ENCODE results near the gene HDDC3. TPM values are rescaled to one million over a fixed set of nuclear protein-coding genes. Genes with fewer than 3 reads are reported as not detected.

HDDC3 gene
- total and polyA plus RNA-seq, 5 donors from 2014 or later: 15.6 to 36.2 (median 30.8) TPM

- DNase-seq: no peak
- peaks cover 18% of the 10 kb centered on the region for H3K36me3 ChIP-seq (ENCODE audit: control insufficient read depth, insufficient read depth, low read length)
- H3K4me1 Mint-ChIP-seq: peaks cover 0 to 7% (median 5%) of the 10 kb centered on the region in 4 donors
- no peak overlapping the region for H3K27ac ChIP-seq (ENCODE audit: insufficient read depth, low read length, poor library complexity, severe bottlenecking)
- H3K36me3 Mint-ChIP-seq: peaks cover 7% of the 10 kb centered on the region
- peaks cover 1% of the 10 kb centered on the region for H3K27me3 ChIP-seq (ENCODE audit: control insufficient read depth, insufficient read depth, low read length)
- no peak overlapping the region for H3K4me3 Mint-ChIP-seq
- H3K9me3 ChIP-seq (ENCODE audit: control insufficient read depth in 2 of 2, low read length in 2 of 2): no peaks in the 10 kb centered on the region
- H3K4me1 ChIP-seq (ENCODE audit: control insufficient read depth, insufficient read depth, low read length, poor library complexity, severe bottlenecking): peaks cover 13% of the 10 kb centered on the region
- H3K4me3 ChIP-seq (ENCODE audit: low read depth, low read length): no peak overlapping the region
- H3K27ac Mint-ChIP-seq: no peak overlapping the region
- peaks cover 14% of the 10 kb centered on the region for H3K27me3 Mint-ChIP-seq
- no peak for ATAC-seq (ENCODE audit: low read depth in 2 of 2)
- H3K9me3 Mint-ChIP-seq: peaks cover 0 to 4% (median 0%) of the 10 kb centered on the region in 7 donors
These were observed 48.8 kb downstream of the HDDC3 start for GRCh38 chr15:90883526-90883975.

- peaks cover 0 to 7% (median 5%) of the 10 kb centered on the region in 4 donors for H3K4me1 Mint-ChIP-seq
- peaks cover 0 to 4% (median 0%) of the 10 kb centered on the region in 7 donors for H3K9me3 Mint-ChIP-seq
- ATAC-seq (ENCODE audit: low read depth in 2 of 2): no peak
- Histone ChIP-seq H3K36me3 (ENCODE audit: control insufficient read depth, insufficient read depth, low read length) (peaks cover 24% of the 10 kb centered on the region), H3K4me1 (ENCODE audit: control insufficient read depth, insufficient read depth, low read length, poor library complexity, severe bottlenecking) (peaks cover 13% of the 10 kb centered on the region), H3K9me3 (ENCODE audit: control insufficient read depth in 2 of 2, low read length in 2 of 2) (no peaks in the 10 kb centered on the region), H3K4me3 (ENCODE audit: low read depth, low read length) (no peak overlapping the region), H3K27ac (ENCODE audit: insufficient read depth, low read length, poor library complexity, severe bottlenecking) (no peak overlapping the region), H3K27me3 (ENCODE audit: control insufficient read depth, insufficient read depth, low read length) (peaks cover 1% of the 10 kb centered on the region)
- no peak for DNase-seq
- H3K27ac Mint-ChIP-seq: no peak overlapping the region
- H3K36me3 Mint-ChIP-seq: peaks cover 11% of the 10 kb centered on the region
- no peak overlapping the region for H3K4me3 Mint-ChIP-seq
- H3K27me3 Mint-ChIP-seq: peaks cover 14% of the 10 kb centered on the region
These were observed 49.4 kb downstream of the HDDC3 start for GRCh38 chr15:90882781-90883525.

GRCh38 chr15:90881978-90882721 is 50.2 kb downstream of the HDDC3 start:
- Mint-ChIP-seq H3K4me1 (peaks cover 0 to 7% (median 5%) of the 10 kb centered on the region in 4 donors), H3K36me3 (peaks cover 17% of the 10 kb centered on the region), H3K27ac (no peak overlapping the region), H3K4me3 (no peak overlapping the region), H3K27me3 (peaks cover 10% of the 10 kb centered on the region), H3K9me3 (peaks cover 0 to 4% (median 0%) of the 10 kb centered on the region in 7 donors)
- Histone ChIP-seq H3K4me1 (ENCODE audit: control insufficient read depth, insufficient read depth, low read length, poor library complexity, severe bottlenecking) (peaks cover 13% of the 10 kb centered on the region), H3K27me3 (ENCODE audit: control insufficient read depth, insufficient read depth, low read length) (no peaks in the 10 kb centered on the region), H3K4me3 (ENCODE audit: low read depth, low read length) (no peak overlapping the region), H3K36me3 (ENCODE audit: control insufficient read depth, insufficient read depth, low read length) (peaks cover 31% of the 10 kb centered on the region), H3K9me3 (ENCODE audit: control insufficient read depth in 2 of 2, low read length in 2 of 2) (no peaks in the 10 kb centered on the region), H3K27ac (ENCODE audit: insufficient read depth, low read length, poor library complexity, severe bottlenecking) (no peak overlapping the region)
- no peak for ATAC-seq (ENCODE audit: low read depth in 2 of 2)
- DNase-seq: no peak

- no peak for ATAC-seq (ENCODE audit: low read depth in 2 of 2)
- peaks cover 10% of the 10 kb centered on the region for H3K27me3 Mint-ChIP-seq
- no peak overlapping the region for H3K27ac Mint-ChIP-seq
- Histone ChIP-seq H3K27ac (ENCODE audit: insufficient read depth, low read length, poor library complexity, severe bottlenecking) (no peak overlapping the region), H3K9me3 (ENCODE audit: control insufficient read depth in 2 of 2, low read length in 2 of 2) (no peaks in the 10 kb centered on the region), H3K27me3 (ENCODE audit: control insufficient read depth, insufficient read depth, low read length) (no peaks in the 10 kb centered on the region), H3K36me3 (ENCODE audit: control insufficient read depth, insufficient read depth, low read length) (peaks cover 39% of the 10 kb centered on the region), H3K4me1 (ENCODE audit: control insufficient read depth, insufficient read depth, low read length, poor library complexity, severe bottlenecking) (peaks cover 13% of the 10 kb centered on the region), H3K4me3 (ENCODE audit: low read depth, low read length) (no peak overlapping the region)
- H3K4me3 Mint-ChIP-seq: no peak overlapping the region
- peaks cover 0 to 7% (median 5%) of the 10 kb centered on the region in 4 donors for H3K4me1 Mint-ChIP-seq
- H3K9me3 Mint-ChIP-seq: peaks cover 0 to 4% (median 0%) of the 10 kb centered on the region in 7 donors
- no peak for DNase-seq
- H3K36me3 Mint-ChIP-seq: peaks cover 17% of the 10 kb centered on the region
These were observed 51.0 kb downstream of the HDDC3 start for GRCh38 chr15:90881181-90881977.

- Histone ChIP-seq H3K27ac (ENCODE audit: insufficient read depth, low read length, poor library complexity, severe bottlenecking) (no peak overlapping the region), H3K36me3 (ENCODE audit: control insufficient read depth, insufficient read depth, low read length) (peaks cover 42% of the 10 kb centered on the region), H3K27me3 (ENCODE audit: control insufficient read depth, insufficient read depth, low read length) (no peaks in the 10 kb centered on the region), H3K4me3 (ENCODE audit: low read depth, low read length) (no peak overlapping the region), H3K4me1 (ENCODE audit: control insufficient read depth, insufficient read depth, low read length, poor library complexity, severe bottlenecking) (peaks cover 8% of the 10 kb centered on the region), H3K9me3 (ENCODE audit: control insufficient read depth in 2 of 2, low read length in 2 of 2) (no peaks in the 10 kb centered on the region)
- ATAC-seq (ENCODE audit: low read depth in 2 of 2): no peak
- no peak overlapping the region for H3K4me3 Mint-ChIP-seq
- H3K36me3 Mint-ChIP-seq: peaks cover 17% of the 10 kb centered on the region
- peaks cover 0 to under 1% (median 0%) of the 10 kb centered on the region in 4 donors for H3K4me1 Mint-ChIP-seq
- peaks cover 4% of the 10 kb centered on the region for H3K27me3 Mint-ChIP-seq
- peaks cover 0 to 4% (median 0%) of the 10 kb centered on the region in 7 donors for H3K9me3 Mint-ChIP-seq
- H3K27ac Mint-ChIP-seq: no peak overlapping the region
- no peak for DNase-seq
These were observed 51.8 kb downstream of the HDDC3 start for GRCh38 chr15:90880381-90881145.

Other genes with a start within 250 kb of the HDDC3 start
- 12.0 TPM for gene BLM, start 215.2 kb downstream of the HDDC3 start, total RNA-seq
- 1 to 10 TPM; 6.3 to 7.8 (median 6.7) TPM for gene BLM, start 215.2 kb downstream of the HDDC3 start, polyA plus RNA-seq
- gene FURIN, start 64.0 kb downstream of the HDDC3 start, total RNA-seq: 62.5 TPM
- 1 to 10 TPM; 2.9 to 8.6 (median 5.7) TPM for gene FURIN, start 64.0 kb downstream of the HDDC3 start, polyA plus RNA-seq
- gene FES, start 48.0 kb downstream of the HDDC3 start, total RNA-seq: 3.8 TPM
- under 1 TPM in 2 of 4 donors, not detected in 2; 0.13 TPM for gene FES, start 48.0 kb downstream of the HDDC3 start, polyA plus RNA-seq
- 120 TPM for gene MAN2A2, start 29.2 kb downstream of the HDDC3 start, total RNA-seq
- gene MAN2A2, start 29.2 kb downstream of the HDDC3 start, polyA plus RNA-seq: 1 to 10 TPM; 3.8 to 6.6 (median 5.7) TPM
- 48.3 TPM for gene UNC45A, start 2.7 kb upstream of the HDDC3 start, total RNA-seq
- 10 to 100 TPM; 45.4 to 65.9 (median 59.3) TPM for gene UNC45A, start 2.7 kb upstream of the HDDC3 start, polyA plus RNA-seq
- 6.2 TPM for gene RCCD1, start 22.3 kb upstream of the HDDC3 start, total RNA-seq
- 1 to 10 TPM; 2.2 to 4.2 (median 3.3) TPM for gene RCCD1, start 22.3 kb upstream of the HDDC3 start, polyA plus RNA-seq
- gene PRC1, start 62.0 kb upstream of the HDDC3 start, total RNA-seq: 63.8 TPM
- 10 to 100 TPM in 1 of 4 donors, 1 to 10 TPM in 3; 2.7 to 10.9 (median 7.5) TPM for gene PRC1, start 62.0 kb upstream of the HDDC3 start, polyA plus RNA-seq
- 22.2 TPM for gene VPS33B, start 90.0 kb upstream of the HDDC3 start, total RNA-seq
- 10 to 100 TPM in 1 of 4 donors, 1 to 10 TPM in 3; 5.5 to 13.1 (median 8.5) TPM for gene VPS33B, start 90.0 kb upstream of the HDDC3 start, polyA plus RNA-seq
- not detected for gene SV2B, start 167.7 kb upstream of the HDDC3 start, total RNA-seq
- under 1 TPM in 1 of 4 donors, not detected in 3; 0.06 TPM for gene SV2B, start 167.7 kb upstream of the HDDC3 start, polyA plus RNA-seq